Neural progenitor cell (in vitro differentiated cells): ENCODE data around the gene SPDYE4. TPM values are rescaled to one million over a fixed set of nuclear protein-coding genes. Genes with fewer than 3 reads are reported as not detected.
A peak's percentile ranks its signal among the peaks of the same experiment; 100 is the strongest.

Experiments used
- DNase-seq: peaks from one replicate; pipeline ENCODE4 v3.0.0-alpha.2; 2016; ENCODE audit warnings: low spot score
- H2AFZ ChIP-seq: fragments of 200-600 bp; sonication (generic); replicated peaks from 2 replicates; pipeline ENCODE4 v1.6.1; 2016; ENCODE audit warnings: antibody characterized with exemption
- H3F3A ChIP-seq: fragments of 200-600 bp; sonication (generic); 2 replicates; pipeline ENCODE4 v1.6.1; 2016; ENCODE audit warnings: antibody characterized with exemption, low read depth
- H3K27ac ChIP-seq: fragments of 200-600 bp; sonication (generic); 2 replicates; pipeline ENCODE4 v1.5.1; 2016; ENCODE audit warnings: mild to moderate bottlenecking
- H3K27me3 ChIP-seq: fragments of 200-600 bp; sonication (generic); 2 replicates; pipeline ENCODE4 v1.6.1; 2016; ENCODE audit warnings: mild to moderate bottlenecking, moderate library complexity
- H3K36me3 ChIP-seq: fragments of 200-600 bp; sonication (generic); 2 replicates; pipeline ENCODE4 v1.5.1; 2016
- H3K4me1 ChIP-seq: fragments of 200-600 bp; sonication (generic); 2 replicates; pipeline ENCODE4 v1.6.1; 2016; ENCODE audit warnings: mixed run types
- H3K4me2 ChIP-seq: fragments of 200-600 bp; sonication (generic); 2 replicates; pipeline ENCODE4 v1.6.1; 2016
- H3K4me3 ChIP-seq: fragments of 200-600 bp; sonication (generic); 2 replicates; pipeline ENCODE4 v1.5.1; 2016
- H3K79me2 ChIP-seq: fragments of 200-600 bp; sonication (generic); 2 replicates; pipeline ENCODE4 v1.6.1; 2016; ENCODE audit warnings: low read depth
- H3K9ac ChIP-seq: fragments of 200-600 bp; sonication (generic); 2 replicates; pipeline ENCODE4 v1.6.1; 2016
- H3K9me3 ChIP-seq: fragments of 200-600 bp; sonication (generic); 2 replicates; pipeline ENCODE4 v1.5.1; 2016; ENCODE audit warnings: low read depth
- H4K20me1 ChIP-seq: fragments of 200-600 bp; sonication (generic); 2 replicates; pipeline ENCODE4 v1.6.1; 2016; ENCODE audit warnings: low read depth
- H3K27ac Mint-ChIP-seq: 3 replicates; pipeline ENCODE4 v1.8.0; 2021; ENCODE audit warnings: mixed read lengths
- H3K27me3 Mint-ChIP-seq: 2 replicates; pipeline ENCODE4 v1.8.0; 2022; ENCODE audit warnings: low read depth, mild to moderate bottlenecking, inconsistent platforms, moderate library complexity, mixed read lengths; ENCODE audit not compliant: insufficient read depth
- H3K36me3 Mint-ChIP-seq: 3 replicates; pipeline ENCODE4 v1.8.0; 2021; ENCODE audit warnings: mixed read lengths
- H3K4me1 Mint-ChIP-seq: 3 replicates; pipeline ENCODE4 v1.8.0; 2021; ENCODE audit warnings: mixed read lengths
- H3K4me3 Mint-ChIP-seq: 3 replicates; pipeline ENCODE4 v1.8.0; 2021; ENCODE audit warnings: mild to moderate bottlenecking, moderate library complexity, mixed read lengths
- H3K9me3 Mint-ChIP-seq: 3 replicates; pipeline ENCODE4 v1.8.0; 2020; ENCODE audit warnings: mixed read lengths
- EZH2 ChIP-seq: fragments of 200-600 bp; sonication (generic); IDR thresholded peaks from 2 replicates; pipeline ENCODE4 v1.6.1; 2017; ENCODE audit warnings: antibody characterized with exemption, mild to moderate bottlenecking, moderate library complexity
- EZH2phosphoT487 ChIP-seq: fragments of 200-600 bp; sonication (generic); IDR thresholded peaks from 2 replicates; pipeline ENCODE4 v1.6.1; 2017; ENCODE audit warnings: antibody characterized with exemption
- total RNA-seq: library from RNA; depleted of rRNA; stranded (reverse); fragments of >200 nt; gene quantifications from 2 replicates; pipeline ENCODE4 v1.2.3, GENCODE V29; 2015; ENCODE audit warnings: low replicate concordance
- TF ChIP-seq, protein P1 (sequence below): fragments of 200-600 bp; sonication (generic); IDR thresholded peaks from 2 replicates; pipeline ENCODE4 v1.5.1; 2017; ENCODE audit warnings: antibody characterized with exemption, mild to moderate bottlenecking

Gene SPDYE4
- total RNA-seq, 1 donor from 2014 or later: not detected

DNA sequence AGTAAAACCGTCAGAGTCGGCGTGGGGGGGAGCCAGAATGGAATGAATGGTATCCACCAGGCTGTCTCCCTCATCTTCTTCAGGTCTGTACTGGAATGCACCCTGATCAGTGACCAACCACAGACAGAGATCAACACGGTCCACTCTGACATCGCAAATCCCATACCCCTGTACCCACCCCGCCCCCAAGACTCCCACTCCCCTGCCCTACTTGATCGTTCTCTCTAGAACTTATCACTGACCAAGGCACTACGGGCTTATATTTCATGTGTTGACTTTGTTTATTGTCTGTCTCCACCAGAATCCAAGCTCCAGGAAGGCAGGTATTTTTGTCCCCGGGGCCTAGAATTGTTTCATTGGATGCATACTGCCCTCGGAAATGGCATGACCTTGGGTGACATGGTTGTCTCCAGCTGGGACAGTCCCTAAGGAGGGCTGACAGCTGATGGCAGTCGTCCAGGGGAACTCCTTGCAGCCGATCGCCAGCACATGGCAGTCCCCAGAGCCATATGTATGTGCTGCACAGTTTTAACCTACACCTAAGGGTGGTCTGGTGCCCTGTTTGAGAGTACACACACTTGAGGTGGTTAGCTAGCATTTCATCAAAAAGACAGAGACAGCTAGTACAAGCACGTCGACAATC lies 41.3 kb upstream of the SPDYE4 start:
- Histone ChIP-seq H3K4me2 (peak overlapping the region; percentile 85), H3K9ac (no peak overlapping the region), H4K20me1 (no peaks in the 10 kb centered on the region), H3K27me3 (peaks cover 35% of the 10 kb centered on the region), H3K27ac (no peak overlapping the region), H3F3A (peaks cover 4% of the 10 kb centered on the region), H3K9me3 (no peaks in the 10 kb centered on the region), H3K4me1 (peaks cover 3% of the 10 kb centered on the region), H3K36me3 (no peaks in the 10 kb centered on the region), H3K4me3 (peak overlapping the region; percentile 52), H3K79me2 (no peaks in the 10 kb centered on the region), H2AFZ (peak overlapping the region; percentile 75)
- H3K4me3 Mint-ChIP-seq: peak overlapping the region; percentile 30
- no peak for TF ChIP-seq EZH2
- H3K4me1 Mint-ChIP-seq: peaks cover 5% of the 10 kb centered on the region
- no peak for DNase-seq
- H3K36me3 Mint-ChIP-seq: no peaks in the 10 kb centered on the region
- no peak overlapping the region for H3K27ac Mint-ChIP-seq
- no peaks in the 10 kb centered on the region for H3K9me3 Mint-ChIP-seq
- H3K27me3 Mint-ChIP-seq: peaks cover 38% of the 10 kb centered on the region

DNA sequence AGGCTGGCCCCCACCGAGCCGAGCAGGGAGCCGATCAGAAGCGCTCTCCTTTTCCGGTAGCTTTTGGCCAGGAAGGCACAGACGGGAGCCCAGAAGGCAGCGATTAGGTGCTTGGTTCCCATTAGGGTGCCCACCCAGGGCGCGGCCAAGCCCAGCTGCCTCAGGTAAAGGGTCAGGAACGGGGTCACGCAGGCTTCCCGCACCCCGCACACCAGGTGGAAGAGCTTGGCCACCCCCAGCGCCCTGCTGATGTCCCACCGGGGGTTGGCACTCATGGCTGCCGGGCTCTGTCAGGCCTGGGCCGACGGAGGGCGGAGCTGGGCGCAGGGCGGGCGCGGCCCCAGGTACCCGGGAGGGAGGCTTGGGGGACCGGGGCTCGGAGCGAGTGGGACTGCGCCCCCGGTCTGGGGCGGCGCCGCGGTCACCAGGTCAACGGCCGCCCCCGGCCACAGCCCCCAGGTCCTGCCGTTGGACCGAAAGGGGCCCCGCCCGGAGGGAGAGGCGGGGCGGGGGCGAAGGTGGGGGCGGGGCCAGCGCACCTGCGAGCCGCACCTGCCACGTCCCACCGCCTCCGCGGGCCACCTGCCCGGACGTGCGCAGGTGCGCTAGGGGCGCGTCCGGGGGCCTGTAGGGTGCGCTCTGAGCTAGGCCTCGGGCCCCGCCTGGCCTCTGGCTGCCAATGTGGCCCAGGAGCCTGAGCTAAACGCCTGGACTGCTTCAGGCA lies 40.7 kb upstream of the SPDYE4 start, which contains the start of gene MFSD6L:
TSS of gene MFSD6L (minus strand) at position 520 of the 724 bp plus-strand sequence. CDS start at position 275, 245 bp downstream.
- Histone ChIP-seq H3K9me3 (no peaks in the 10 kb centered on the region), H3K9ac (no peak within 1 kb of the TSS), H3K36me3 (no peaks in the 10 kb centered on the region), H3K79me2 (no peaks in the 10 kb centered on the region), H3F3A (peaks cover 4% of the 10 kb centered on the region), H3K27me3 (peaks cover 35% of the 10 kb centered on the region), H3K4me3 (peak within 1 kb of the TSS; percentile 52), H3K4me1 (peaks cover 3% of the 10 kb centered on the region), H4K20me1 (no peaks in the 10 kb centered on the region), H2AFZ (peak within 1 kb of the TSS; percentile 75), H3K4me2 (peak within 1 kb of the TSS; percentile 85), H3K27ac (no peak within 1 kb of the TSS)
- Mint-ChIP-seq H3K9me3 (no peaks in the 10 kb centered on the region), H3K4me3 (peak within 1 kb of the TSS; percentile 57), H3K27ac (no peak within 1 kb of the TSS), H3K27me3 (peaks cover 37% of the 10 kb centered on the region), H3K4me1 (peaks cover 4% of the 10 kb centered on the region), H3K36me3 (no peaks in the 10 kb centered on the region)
- peak; percentile 68 for DNase-seq
- TF ChIP-seq, protein P1, sequence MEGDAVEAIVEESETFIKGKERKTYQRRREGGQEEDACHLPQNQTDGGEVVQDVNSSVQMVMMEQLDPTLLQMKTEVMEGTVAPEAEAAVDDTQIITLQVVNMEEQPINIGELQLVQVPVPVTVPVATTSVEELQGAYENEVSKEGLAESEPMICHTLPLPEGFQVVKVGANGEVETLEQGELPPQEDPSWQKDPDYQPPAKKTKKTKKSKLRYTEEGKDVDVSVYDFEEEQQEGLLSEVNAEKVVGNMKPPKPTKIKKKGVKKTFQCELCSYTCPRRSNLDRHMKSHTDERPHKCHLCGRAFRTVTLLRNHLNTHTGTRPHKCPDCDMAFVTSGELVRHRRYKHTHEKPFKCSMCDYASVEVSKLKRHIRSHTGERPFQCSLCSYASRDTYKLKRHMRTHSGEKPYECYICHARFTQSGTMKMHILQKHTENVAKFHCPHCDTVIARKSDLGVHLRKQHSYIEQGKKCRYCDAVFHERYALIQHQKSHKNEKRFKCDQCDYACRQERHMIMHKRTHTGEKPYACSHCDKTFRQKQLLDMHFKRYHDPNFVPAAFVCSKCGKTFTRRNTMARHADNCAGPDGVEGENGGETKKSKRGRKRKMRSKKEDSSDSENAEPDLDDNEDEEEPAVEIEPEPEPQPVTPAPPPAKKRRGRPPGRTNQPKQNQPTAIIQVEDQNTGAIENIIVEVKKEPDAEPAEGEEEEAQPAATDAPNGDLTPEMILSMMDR: peak; percentile 35
- no peak for TF ChIP-seq EZH2
- peak; percentile 59 for TF ChIP-seq EZH2phosphoT487

DNA sequence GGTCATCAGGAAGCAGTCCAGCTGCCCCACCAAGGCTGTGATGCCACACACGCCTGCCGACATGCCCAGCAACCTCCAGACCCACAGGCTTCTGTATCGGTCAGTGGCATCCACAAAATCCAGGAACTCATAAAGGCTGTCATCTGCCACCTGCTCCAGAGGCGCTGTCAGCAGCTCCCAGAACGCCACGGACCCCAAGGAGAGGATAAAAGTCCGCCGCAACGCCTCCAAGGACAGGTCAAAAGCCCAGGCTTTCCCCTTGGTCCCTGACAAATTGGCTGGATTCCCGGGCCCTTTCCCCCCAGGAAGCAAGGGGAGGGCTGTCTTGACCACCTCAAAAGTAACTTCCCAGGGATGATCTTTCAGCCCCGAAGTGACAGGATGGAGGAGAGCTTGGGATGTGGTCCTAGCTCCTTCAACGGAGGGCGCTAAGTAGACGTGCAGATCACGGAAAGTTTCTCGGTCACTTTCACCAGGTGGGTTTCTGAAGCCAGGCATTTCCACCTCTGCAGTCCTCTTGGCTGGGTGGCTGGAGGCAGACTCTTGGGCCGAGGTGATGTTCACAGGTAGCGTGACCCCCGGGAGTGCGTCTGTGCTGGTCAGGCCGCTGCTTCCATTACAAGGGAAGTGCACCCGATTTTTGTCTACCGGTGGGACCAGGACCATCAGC lies 40.0 kb upstream of the SPDYE4 start:
- Mint-ChIP-seq H3K9me3 (no peaks in the 10 kb centered on the region), H3K27ac (no peak overlapping the region), H3K36me3 (no peaks in the 10 kb centered on the region), H3K27me3 (peaks cover 37% of the 10 kb centered on the region), H3K4me1 (peaks cover 3% of the 10 kb centered on the region), H3K4me3 (peak overlapping the region; percentile 57)
- H2AFZ ChIP-seq: peak overlapping the region; percentile 75
- H3K79me2 ChIP-seq: no peaks in the 10 kb centered on the region
- H3K4me1 ChIP-seq: peaks cover 1% of the 10 kb centered on the region
- H3K9ac ChIP-seq: no peak overlapping the region
- no peaks in the 10 kb centered on the region for H4K20me1 ChIP-seq
- TF ChIP-seq EZH2: no peak
- H3K4me3 ChIP-seq: peak overlapping the region; percentile 52
- H3K9me3 ChIP-seq: no peaks in the 10 kb centered on the region
- H3K36me3 ChIP-seq: no peaks in the 10 kb centered on the region
- DNase-seq: no peak
- H3K4me2 ChIP-seq: peak overlapping the region; percentile 85
- H3K27ac ChIP-seq: no peak overlapping the region
- H3K27me3 ChIP-seq: peaks cover 35% of the 10 kb centered on the region
- H3F3A ChIP-seq: peaks cover 4% of the 10 kb centered on the region

DNA sequence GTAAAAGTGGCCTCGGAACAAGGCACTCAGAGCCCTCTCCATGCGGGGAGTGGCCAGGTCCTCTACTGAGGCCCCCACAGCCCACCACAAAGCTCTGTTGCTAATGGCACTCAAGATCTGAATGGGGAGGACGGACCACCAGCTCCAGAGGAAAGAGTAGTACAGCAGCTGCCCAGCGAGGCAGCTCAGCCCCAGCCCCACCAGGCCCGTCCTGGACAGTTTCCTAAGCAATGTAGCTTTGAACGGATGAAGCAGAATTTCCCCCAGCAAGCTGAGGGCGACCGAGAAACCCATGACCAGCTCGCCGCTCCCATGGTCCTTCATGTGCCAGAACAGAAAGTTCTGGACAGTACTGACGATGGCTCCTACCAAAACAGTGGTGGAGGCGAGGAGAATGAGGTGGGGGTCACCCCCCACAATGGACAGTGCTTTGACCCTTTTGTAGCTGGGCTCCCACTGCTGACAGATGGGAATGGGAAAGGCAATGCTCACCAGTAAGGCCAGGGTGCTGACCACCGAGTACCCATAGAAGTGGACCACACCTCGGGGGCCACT lies 39.4 kb upstream of the SPDYE4 start:
- H3K27me3 Mint-ChIP-seq: peaks cover 36% of the 10 kb centered on the region
- no peaks in the 10 kb centered on the region for H3K79me2 ChIP-seq

More for the DNA sequence above, 39.4 kb upstream of the SPDYE4 start:
- Histone ChIP-seq H2AFZ (no peak overlapping the region), H3K27ac (no peak overlapping the region), H3K9me3 (no peaks in the 10 kb centered on the region), H3F3A (peaks cover 4% of the 10 kb centered on the region), H3K4me1 (no peaks in the 10 kb centered on the region), H3K4me2 (no peak overlapping the region), H3K27me3 (peaks cover 35% of the 10 kb centered on the region), H3K9ac (no peak overlapping the region), H3K36me3 (no peaks in the 10 kb centered on the region), H4K20me1 (no peaks in the 10 kb centered on the region), H3K4me3 (no peak overlapping the region)
- Mint-ChIP-seq H3K4me3 (no peak overlapping the region), H3K27ac (no peak overlapping the region), H3K36me3 (no peaks in the 10 kb centered on the region), H3K4me1 (peaks cover 3% of the 10 kb centered on the region), H3K9me3 (no peaks in the 10 kb centered on the region)
- DNase-seq: no peak
- TF ChIP-seq EZH2 (no peak), EZH2phosphoT487 (no peak)
- TF ChIP-seq, protein P1: no peak
